Smooth muscle cell of the pulmonary artery (primary cell): ENCODE measurements around the gene PAK1. TPM values are rescaled to one million over a fixed set of nuclear protein-coding genes. Genes with fewer than 3 reads are reported as not detected.

Experiments
- total RNA-seq: library from RNA; depleted of rRNA; stranded (reverse); fragments of >200 nt; gene quantifications from 2 replicates; pipeline ENCODE4 v1.2.3, GENCODE V29; 2014

The PAK1 gene
- total RNA-seq, result 21.4 and 24.5 TPM in 2 replicates

GRCh38 chr11:77473801-77474683, at the start of gene PAK1:
TSS of gene PAK1 (minus strand) at chr11:77474094. CDS start at chr11:77392520, 81,574 bp downstream.

GRCh38 chr11:77301510-77301909, 172.4 kb downstream of the PAK1 start, which contains the start of gene GDPD4:
TSS of gene GDPD4 (minus strand) at chr11:77301686. CDS start at chr11:77285137, 16,549 bp downstream.

Other genes with a start within 250 kb of the PAK1 start
- not detected in 2 replicates for gene GDPD4, start 172.4 kb downstream of the PAK1 start, total RNA-seq
- gene AQP11, start 115.9 kb upstream of the PAK1 start, total RNA-seq, result 1.6 and 3.0 TPM in 2 replicates
- gene CLNS1A, start 163.7 kb upstream of the PAK1 start, total RNA-seq, result 155 and 172 TPM in 2 replicates